ENCODE data around the gene XCL2.
"Not testable (repeated sequence)": the region's sequence is repeated elsewhere in the genome, so short reads cannot be mapped to it uniquely, and the experiment has no call there.

The XCL2 gene

GRCh38 chr1:168543840-168544498 is at the start of gene XCL2:
Gene XCL2 (minus strand): TSS chr1:168543997. CDS start chr1:168543964, 33 bp downstream.
- not testable (repeated sequence) for H3K27ac ChIP-seq; DNase-seq (ENCODE audit: low read depth, low spot score)

GRCh38 chr1:168591641-168592250 is 47.9 kb upstream of the XCL2 start:
- DNase-seq (ENCODE audit: low read depth, low spot score), result no peak
- H3K27ac ChIP-seq, result no peak overlapping the region

GRCh38 chr1:168591066-168591465 is 47.3 kb upstream of the XCL2 start:
- no peak for DNase-seq (ENCODE audit: low read depth, low spot score)
- H3K27ac ChIP-seq, result no peak overlapping the region

- no peak overlapping the region for H3K27ac ChIP-seq
- no peak for DNase-seq (ENCODE audit: low read depth, low spot score)
Measured at GRCh38 chr1:168589167-168589566, 45.4 kb upstream of the XCL2 start.

- no peak for DNase-seq (ENCODE audit: low read depth, low spot score)
- H3K27ac ChIP-seq, result no peak overlapping the region
Measured at GRCh38 chr1:168585937-168586336, 42.1 kb upstream of the XCL2 start.

GRCh38 chr1:168585191-168585590 is 41.4 kb upstream of the XCL2 start:
- DNase-seq (ENCODE audit: low read depth, low spot score), result no peak
- H3K27ac ChIP-seq, result no peak overlapping the region

- H3K27ac ChIP-seq, result no peak overlapping the region
- no peak for DNase-seq (ENCODE audit: low read depth, low spot score)
Measured at GRCh38 chr1:168583571-168583970, 39.8 kb upstream of the XCL2 start.

GRCh38 chr1:168582688-168583336 is 39.0 kb upstream of the XCL2 start:
- DNase-seq (ENCODE audit: low read depth, low spot score), result no peak
- no peak overlapping the region for H3K27ac ChIP-seq

- DNase-seq (ENCODE audit: low read depth, low spot score), result no peak
- H3K27ac ChIP-seq, result no peak overlapping the region
Measured at GRCh38 chr1:168581817-168582572, 38.2 kb upstream of the XCL2 start.

GRCh38 chr1:168580991-168581390 is 37.2 kb upstream of the XCL2 start:
- not testable (repeated sequence) for DNase-seq (ENCODE audit: low read depth, low spot score); H3K27ac ChIP-seq

GRCh38 chr1:168580290-168580689 is 36.5 kb upstream of the XCL2 start:
- not testable (repeated sequence) for H3K27ac ChIP-seq

GRCh38 chr1:168578531-168579185 is 34.9 kb upstream of the XCL2 start:
- not testable (repeated sequence) for DNase-seq (ENCODE audit: low read depth, low spot score); H3K27ac ChIP-seq

More at GRCh38 chr1:168580290-168580689, 36.5 kb upstream of the XCL2 start:
- DNase-seq (ENCODE audit: low read depth, low spot score), result not testable (repeated sequence)

- DNase-seq (ENCODE audit: low read depth, low spot score); H3K27ac ChIP-seq: not testable (repeated sequence)
Measured at GRCh38 chr1:168576245-168576688, 32.5 kb upstream of the XCL2 start, which contains the start of gene XCL1. Gene XCL1 (plus strand): TSS chr1:168576605. CDS start chr1:168576638, 33 bp downstream.

GRCh38 chr1:168574234-168574633 is 30.4 kb upstream of the XCL2 start:
- not testable (repeated sequence) for H3K27ac ChIP-seq; DNase-seq (ENCODE audit: low read depth, low spot score)

- no peak overlapping the region for H3K27ac ChIP-seq
- no peak for DNase-seq (ENCODE audit: low read depth, low spot score)
Measured at GRCh38 chr1:168572633-168573032, 28.8 kb upstream of the XCL2 start.

GRCh38 chr1:168570652-168571051 is 26.9 kb upstream of the XCL2 start:
- DNase-seq (ENCODE audit: low read depth, low spot score), result no peak
- H3K27ac ChIP-seq, result no peak overlapping the region

GRCh38 chr1:168568346-168568745 is 24.5 kb upstream of the XCL2 start:
- no peak for DNase-seq (ENCODE audit: low read depth, low spot score)
- H3K27ac ChIP-seq, result no peak overlapping the region

GRCh38 chr1:168567568-168567967 is 23.8 kb upstream of the XCL2 start:
- no peak for DNase-seq (ENCODE audit: low read depth, low spot score)

GRCh38 chr1:168567007-168567406 is 23.2 kb upstream of the XCL2 start:
- H3K27ac ChIP-seq, result no peak overlapping the region
- no peak for DNase-seq (ENCODE audit: low read depth, low spot score)

More at GRCh38 chr1:168567568-168567967, 23.8 kb upstream of the XCL2 start:
- no peak overlapping the region for H3K27ac ChIP-seq

GRCh38 chr1:168565825-168566224 is 22.0 kb upstream of the XCL2 start:
- no peak overlapping the region for H3K27ac ChIP-seq
- no peak for DNase-seq (ENCODE audit: low read depth, low spot score)
